ENCODE data around the gene SCOC. TPM values are rescaled to one million over a fixed set of nuclear protein-coding genes. Genes with fewer than 3 reads are reported as not detected.

SCOC gene
- total and polyA plus RNA-seq, 2 of the 4 experiments (the other 2 are of a cell fraction), result 12.9 to 33.2 TPM

- intact Hi-C loops (cut with micrococcal nuclease), result no loop called here
- no peaks in the 10 kb centered on the region for H3K4me1 ChIP-seq (ENCODE audit: control insufficient read depth, insufficient read depth, low read length)
- no peaks in the 10 kb centered on the region for H3K27me3 ChIP-seq (ENCODE audit: control insufficient read depth, insufficient read depth, low read length)
- dilution Hi-C loops (cut with HindIII; ENCODE audit: low sequenced_read_pairs, unreplicated experiment), result no loop called here
- H2BK5ac ChIP-seq (ENCODE audit: low read depth, low read length, poor library complexity, severe bottlenecking), result no peak overlapping the region
- H2BK15ac ChIP-seq (ENCODE audit: low read depth, low read length), result no peak overlapping the region
- no peak overlapping the region for H4K8ac ChIP-seq (ENCODE audit: low read depth in 2 of 2, low read length in 2 of 2)
- no TSS peak for BruUV-seq (replicated peaks)
- H2AK5ac ChIP-seq (ENCODE audit: low read depth, low read length), result no peak overlapping the region
- no peak overlapping the region for H2BK20ac ChIP-seq (ENCODE audit: low read depth, low read length)
- CTCF ChIA-PET, result no interaction called here
- no peak overlapping the region for H3K23ac ChIP-seq (ENCODE audit: low read depth, low read length)
- no peak for DNase-seq
- no peak overlapping the region for H3K56ac ChIP-seq (ENCODE audit: extremely low read depth, insufficient read depth, low read length)
- no peaks in the 10 kb centered on the region for H3K79me1 ChIP-seq (ENCODE audit: low read depth in 1 of 2, low read length in 2 of 2)
- no peak overlapping the region for H3K4me3 ChIP-seq (ENCODE audit: insufficient read depth, low read depth, low read length)
- H4K5ac ChIP-seq (ENCODE audit: low read depth, low read length), result no peak overlapping the region
- no peak overlapping the region for H3K18ac ChIP-seq (ENCODE audit: low read depth, low read length)
- H3K14ac ChIP-seq (replicated peaks; ENCODE audit: low read depth, low read length), result no peak overlapping the region
- no peak overlapping the region for H2AFZ ChIP-seq (replicated peaks; ENCODE audit: low read length, poor library complexity)
- H3K9ac ChIP-seq (ENCODE audit: low read depth, low read length), result no peak overlapping the region
- no peaks in the 10 kb centered on the region for H3K9me1 ChIP-seq (ENCODE audit: insufficient read depth, low read length)
- no peak overlapping the region for H3K4ac ChIP-seq (ENCODE audit: low read depth, low read length)
- no peak overlapping the region for H4K91ac ChIP-seq (ENCODE audit: insufficient read depth, low read depth, low read length)
- no peak for ATAC-seq (ENCODE audit: low read depth)
- TF ChIP-seq RFX5 (IDR thresholded peaks at IDR 0.05; ENCODE audit: low read depth, low read length) (no peak), ELK1 (IDR thresholded peaks at IDR 0.05; ENCODE audit: borderline replicate concordance, low read depth, low read length) (no peak), FOS (IDR thresholded peaks at IDR 0.05; ENCODE audit: low read depth, low read length) (no peak), RCOR1 (IDR thresholded peaks at IDR 0.05; ENCODE audit: insufficient replicate concordance, low read length) (no peak), MAFK (IDR thresholded peaks at IDR 0.05; ENCODE audit: low read depth, low read length) (no peak)
- in situ Hi-C loops (cut with MboI; ENCODE audit: low sequenced_read_pairs), result no loop called here
- H3K36me3 ChIP-seq (ENCODE audit: control insufficient read depth, insufficient read depth, low read length), result no peaks in the 10 kb centered on the region
- no CpG with 5 or more reads among the region's 5 CpGs for WGBS, 2 experiments (ENCODE audit: extremely low coverage in 2 of 2, insufficient read length in 1 of 2)
- no peak overlapping the region for H2BK120ac ChIP-seq (ENCODE audit: low read depth, low read length)
- POLR2A ChIA-PET (ENCODE audit: unreplicated experiment), result no interaction called here
- no peaks in the 10 kb centered on the region for H4K20me1 ChIP-seq (ENCODE audit: insufficient read depth, low read length)
- no peak overlapping the region for H2AK9ac ChIP-seq (replicated peaks; ENCODE audit: low read depth, low read length, poor library complexity)
- H3K27ac ChIP-seq (ENCODE audit: insufficient read depth, low read length), result no peak overlapping the region
- no peaks in the 10 kb centered on the region for H3K9me3 ChIP-seq (ENCODE audit: control insufficient read depth, insufficient read depth, low read length)
- H3K4me2 ChIP-seq (ENCODE audit: low read depth, low read length), result no peak overlapping the region
Observed at GRCh38 chr4:140395668-140396067, 22.2 kb downstream of the SCOC start.
